ENCODE results near the gene ATP13A5.

DNA sequence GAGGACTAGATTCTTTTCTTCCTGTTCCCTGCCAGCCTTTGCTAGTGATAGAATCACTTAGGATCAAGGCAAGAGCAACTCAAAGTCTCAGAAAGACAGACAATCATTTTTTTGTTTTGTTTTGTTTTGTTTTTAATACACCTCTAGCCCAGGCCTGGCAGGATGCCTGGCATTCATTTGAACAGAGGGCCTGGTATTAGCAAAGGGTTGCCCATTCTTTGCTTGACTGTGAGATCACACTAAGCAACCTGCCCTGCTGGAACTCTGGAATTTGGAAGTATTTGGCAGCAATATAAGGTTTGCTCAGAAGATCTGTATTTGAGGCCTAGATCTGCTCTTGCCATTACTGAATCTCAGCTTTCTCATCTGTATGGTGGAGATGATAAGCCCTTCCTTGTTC lies 21.8 kb upstream of the ATP13A5 start:
- no peak for TF ChIP-seq EP300 (IDR thresholded peaks at IDR 0.05)
- TF ChIP-seq, protein P1, sequence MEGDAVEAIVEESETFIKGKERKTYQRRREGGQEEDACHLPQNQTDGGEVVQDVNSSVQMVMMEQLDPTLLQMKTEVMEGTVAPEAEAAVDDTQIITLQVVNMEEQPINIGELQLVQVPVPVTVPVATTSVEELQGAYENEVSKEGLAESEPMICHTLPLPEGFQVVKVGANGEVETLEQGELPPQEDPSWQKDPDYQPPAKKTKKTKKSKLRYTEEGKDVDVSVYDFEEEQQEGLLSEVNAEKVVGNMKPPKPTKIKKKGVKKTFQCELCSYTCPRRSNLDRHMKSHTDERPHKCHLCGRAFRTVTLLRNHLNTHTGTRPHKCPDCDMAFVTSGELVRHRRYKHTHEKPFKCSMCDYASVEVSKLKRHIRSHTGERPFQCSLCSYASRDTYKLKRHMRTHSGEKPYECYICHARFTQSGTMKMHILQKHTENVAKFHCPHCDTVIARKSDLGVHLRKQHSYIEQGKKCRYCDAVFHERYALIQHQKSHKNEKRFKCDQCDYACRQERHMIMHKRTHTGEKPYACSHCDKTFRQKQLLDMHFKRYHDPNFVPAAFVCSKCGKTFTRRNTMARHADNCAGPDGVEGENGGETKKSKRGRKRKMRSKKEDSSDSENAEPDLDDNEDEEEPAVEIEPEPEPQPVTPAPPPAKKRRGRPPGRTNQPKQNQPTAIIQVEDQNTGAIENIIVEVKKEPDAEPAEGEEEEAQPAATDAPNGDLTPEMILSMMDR (IDR thresholded peaks at IDR 0.05) = no peak
